Nucleus accumbens (tissue), 56 donors: ENCODE data around the gene SPATA6.

Experiments used
- DNase-seq, 56 donors: peaks; one replicate each; lab custom pipeline; 2025; lab: John Stamatoyannopoulos, UW

The SPATA6 gene

DNA sequence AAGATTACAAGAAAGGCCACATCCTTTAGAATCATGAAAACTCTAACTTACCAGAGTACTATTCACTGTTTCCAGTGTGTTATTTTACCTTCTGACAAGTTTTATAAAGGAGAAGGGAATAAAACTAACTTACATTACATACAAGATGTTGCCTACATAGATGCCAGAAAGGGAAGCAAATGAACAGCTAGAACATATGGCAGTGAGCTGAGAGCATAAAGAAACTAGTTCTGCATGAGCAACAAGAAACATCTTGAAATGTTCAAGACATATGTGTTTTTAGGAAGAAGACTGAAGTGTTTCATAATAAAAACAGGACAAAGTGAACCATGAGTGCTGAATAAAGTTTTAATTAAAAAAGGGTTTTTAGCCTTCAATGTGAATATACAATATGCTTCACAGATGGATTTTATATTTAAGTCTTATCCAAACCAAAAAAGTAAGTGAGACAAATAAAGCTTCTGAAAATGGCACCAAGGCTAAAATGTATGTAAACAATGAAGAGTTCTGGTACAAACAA is 210.1 kb downstream of the SPATA6 start:
- no peak for DNase-seq

- no peak for DNase-seq
These were observed 213.9 kb downstream of the SPATA6 start for GRCh38 chr1:48258106-48258505.

DNA sequence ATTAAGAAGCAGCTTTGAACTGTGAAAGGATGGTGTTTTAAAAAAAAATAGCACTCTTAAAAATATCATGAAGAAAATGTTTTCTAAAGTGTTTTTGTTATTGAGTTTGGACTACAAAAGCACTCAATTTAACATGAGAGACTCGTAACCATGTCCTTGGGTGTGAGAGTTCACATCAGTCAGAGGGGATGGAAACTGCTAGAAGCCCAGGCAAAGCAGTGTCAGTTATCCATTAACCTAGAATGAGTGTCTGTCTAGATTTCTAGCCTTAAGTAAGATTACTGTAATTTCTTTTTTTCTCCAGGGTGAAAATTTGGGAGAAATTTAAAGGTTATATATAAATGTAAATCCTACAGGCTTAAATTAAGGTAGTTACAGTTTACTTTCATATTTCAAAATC is 217.8 kb downstream of the SPATA6 start:
- no peak for DNase-seq

DNA sequence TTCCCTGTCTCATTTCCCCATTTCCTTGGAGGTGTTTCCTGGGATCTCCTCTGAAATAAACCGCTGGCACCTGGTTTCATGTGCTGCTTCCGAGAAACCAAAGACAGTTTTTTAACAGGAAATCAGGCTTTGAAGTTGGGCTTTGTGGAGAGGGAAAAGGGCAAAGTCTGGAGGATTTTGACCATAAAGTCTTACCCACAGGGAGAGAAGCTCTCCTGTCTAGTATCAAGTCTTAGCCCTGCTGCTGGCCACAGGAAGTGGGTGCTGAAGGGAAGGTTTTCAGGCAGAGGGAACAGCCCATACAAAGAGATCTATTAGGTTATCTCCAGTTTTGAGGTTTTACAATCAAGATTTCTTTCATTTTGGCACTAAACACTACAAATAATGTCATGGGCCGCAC is 220.2 kb downstream of the SPATA6 start:
- DNase-seq, result no peak

- DNase-seq, result no peak
These were observed 220.7 kb downstream of the SPATA6 start for GRCh38 chr1:48251323-48251722.

DNA sequence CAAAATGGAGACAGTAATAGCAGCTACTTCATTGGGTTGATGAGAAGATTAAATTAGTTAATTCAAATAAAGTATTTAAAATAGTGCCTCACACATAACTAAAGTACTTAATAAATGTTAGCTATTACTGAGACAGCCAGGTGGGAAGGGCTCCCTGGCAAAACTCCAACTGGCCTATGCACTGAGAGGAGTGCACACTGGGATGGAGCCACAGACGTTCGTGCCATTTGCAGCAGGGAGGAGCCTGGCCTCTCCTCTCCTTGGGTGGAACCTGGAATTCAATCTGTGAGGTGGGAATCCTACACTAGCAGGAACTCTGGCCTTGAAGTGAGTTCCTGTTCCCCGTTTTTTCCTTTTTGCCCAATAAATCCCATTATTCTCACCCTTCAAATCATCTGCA is 221.4 kb downstream of the SPATA6 start:
- DNase-seq, result no peak

DNA sequence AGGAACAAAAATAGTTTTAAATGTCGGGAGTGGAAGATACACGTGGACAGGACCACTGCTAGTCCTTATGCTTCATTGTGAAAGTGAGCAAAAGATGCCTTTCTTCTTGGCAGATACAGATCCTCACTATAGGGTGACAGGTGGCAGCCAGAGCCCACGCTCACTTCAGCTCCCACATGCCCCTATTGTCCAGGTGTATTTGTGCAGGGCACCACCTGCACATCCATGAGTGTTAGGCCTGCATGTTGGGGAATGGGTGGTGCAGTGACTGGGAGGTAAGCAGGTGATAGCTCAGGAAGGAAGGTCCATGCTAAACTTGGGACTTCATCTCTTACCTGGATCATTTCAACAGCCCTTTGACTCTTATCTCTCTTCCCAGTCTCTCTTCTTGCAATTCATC is 222.1 kb downstream of the SPATA6 start:
- DNase-seq, result no peak

GRCh38 chr1:48248356-48248755 is 223.6 kb downstream of the SPATA6 start:
- no peak for DNase-seq

- peak in 11 of 56 donors; percentile 7 to 63 (median 19) for DNase-seq
These were observed 225.3 kb downstream of the SPATA6 start for GRCh38 chr1:48246727-48247126.
